PFSK-1 (cell line): ENCODE measurements around the gene KCNQ4.

Source experiments
- POLR2AphosphoS5 ChIP-seq: IDR thresholded peaks from 2 replicates; pipeline ENCODE4 v1.6.1; 2012; ENCODE audit warnings: low read depth, mild to moderate bottlenecking, control low read depth, low read length, moderate library complexity
- REST ChIP-seq, 2 experiments: IDR thresholded peaks; 2 replicates each; pipeline versions ENCODE4 v1.6.1 to v1.8.0; 2011 to 2012; ENCODE audit warnings: low read depth in 2 of 2, low read length in 2 of 2, control low read depth in 1 of 2, inconsistent platforms in 1 of 2, mild to moderate bottlenecking in 1 of 2, moderate library complexity in 1 of 2; ENCODE audit not compliant: insufficient read depth in 1 of 2
- SIN3A ChIP-seq: IDR thresholded peaks from 2 replicates; pipeline ENCODE4 v1.6.1; 2012; ENCODE audit warnings: mild to moderate bottlenecking, low read length, moderate library complexity, borderline replicate concordance; ENCODE audit not compliant: insufficient read depth
- TAF1 ChIP-seq: IDR thresholded peaks from 2 replicates; pipeline ENCODE4 v1.6.1; 2012; ENCODE audit warnings: low read length, control low read depth, borderline replicate concordance; ENCODE audit not compliant: insufficient read depth

DNA sequence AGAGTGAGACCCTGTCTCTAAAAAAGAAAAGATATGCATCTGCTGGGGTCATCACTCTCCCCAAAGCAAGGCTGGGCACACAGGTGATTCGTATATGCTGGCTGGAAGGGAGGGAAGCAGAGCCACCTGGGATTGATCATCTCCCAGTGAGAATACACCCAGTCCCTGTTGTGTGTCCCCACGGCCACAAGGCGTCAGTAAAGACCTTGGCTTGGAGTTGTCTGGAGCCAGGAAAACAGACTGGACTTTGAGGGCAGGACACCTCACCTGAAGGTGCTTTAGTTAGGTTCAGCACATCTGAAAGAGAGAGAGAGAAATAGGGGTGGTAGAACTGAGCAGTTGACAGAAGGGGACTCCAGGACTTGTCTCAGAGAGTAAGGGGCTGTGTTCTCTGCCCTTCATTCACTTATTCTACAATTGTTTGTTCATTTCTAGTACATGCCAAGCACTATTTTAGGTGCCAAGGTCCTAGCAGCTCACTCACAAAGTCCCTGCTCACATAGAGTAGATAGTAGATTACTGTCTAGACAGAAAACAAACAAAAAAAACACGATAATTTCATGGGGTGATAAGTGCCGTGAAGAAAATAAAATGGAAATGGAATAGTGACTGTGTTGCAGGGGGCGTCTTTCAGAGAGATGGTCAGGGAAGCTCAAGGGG lies 65.1 kb downstream of the KCNQ4 start:
- TF ChIP-seq TAF1 (no peak), POLR2AphosphoS5 (no peak), SIN3A (no peak), REST (IDR thresholded peaks at IDR 0.05; ENCODE audit: insufficient read depth in 1 of 2, low read depth in 2 of 2, low read length in 2 of 2) (no peak)
